Peyer's patch (tissue), 4 donors: ENCODE data around the gene CYP4F11. TPM values are rescaled to one million over a fixed set of nuclear protein-coding genes. Genes with fewer than 3 reads are reported as not detected.

Source experiments
- DNase-seq, 3 donors: peaks; one replicate each; pipeline ENCODE4 v3.0.0-alpha.2; 2017 to 2019
- H3K27ac ChIP-seq, 4 donors: fragments of 200-600 bp; sonication (generic); one replicate each; pipeline ENCODE4 v1.5.1; 2016 to 2019
- H3K27me3 ChIP-seq, 2 donors: fragments of 200-600 bp; sonication (generic); one replicate each; pipeline ENCODE4 v1.5.1; 2019
- H3K36me3 ChIP-seq, 3 donors: fragments of 200-600 bp; sonication (generic); one replicate each; pipeline ENCODE4 v1.5.1; 2016 to 2019
- H3K4me1 ChIP-seq, 4 donors: fragments of 200-600 bp; sonication (generic); one replicate each; pipeline ENCODE4 v1.5.1; 2016 to 2019
- H3K4me3 ChIP-seq, 4 donors: fragments of 200-600 bp; sonication (generic); 1 replicate in 3 of 4; 2 replicates in 1 of 4; pipeline ENCODE4 v1.5.1; 2016 to 2019; ENCODE audit warnings: mild to moderate bottlenecking in 1 of 4
- H3K9me3 ChIP-seq, 4 donors: fragments of 200-600 bp; sonication (generic); one replicate each; pipeline ENCODE4 v1.5.1; 2016 to 2019; ENCODE audit warnings: mild to moderate bottlenecking in 1 of 4
- POLR2A ChIP-seq, 2 donors: fragments of 450-650 bp; IDR thresholded peaks; one replicate each; pipeline ENCODE4 v1.5.1; 2017; ENCODE audit warnings: antibody characterized with exemption in 2 of 2, mild to moderate bottlenecking in 2 of 2, moderate library complexity in 2 of 2
- small RNA-seq, 2 donors: library from RNA; depleted of rRNA; stranded (forward); fragments of <200 nt; gene quantifications; one replicate each; pipeline ENCODE3, GENCODE V24; 2016
- total RNA-seq, 4 donors: library from RNA; depleted of rRNA; stranded (reverse); fragments of >200 nt; gene quantifications; one replicate each; pipeline ENCODE4 v1.1.0, GENCODE V29; 2016
- TF ChIP-seq, protein P1 (sequence below), 6 experiments: fragments of 450-650 bp in 4 of 6; fragments of 200-600 bp in 2 of 6; sonication (generic) in 1 of 6; IDR thresholded peaks; one replicate each; pipeline ENCODE4 v1.5.1; 2017 to 2019; ENCODE audit warnings: antibody characterized with exemption in 6 of 6, mild to moderate bottlenecking in 3 of 6, moderate library complexity in 1 of 6

The CYP4F11 gene
- total RNA-seq, 4 donors from 2014 or later = 42.0 to 65.3 (median 49.5) TPM; not detected in 1

DNA sequence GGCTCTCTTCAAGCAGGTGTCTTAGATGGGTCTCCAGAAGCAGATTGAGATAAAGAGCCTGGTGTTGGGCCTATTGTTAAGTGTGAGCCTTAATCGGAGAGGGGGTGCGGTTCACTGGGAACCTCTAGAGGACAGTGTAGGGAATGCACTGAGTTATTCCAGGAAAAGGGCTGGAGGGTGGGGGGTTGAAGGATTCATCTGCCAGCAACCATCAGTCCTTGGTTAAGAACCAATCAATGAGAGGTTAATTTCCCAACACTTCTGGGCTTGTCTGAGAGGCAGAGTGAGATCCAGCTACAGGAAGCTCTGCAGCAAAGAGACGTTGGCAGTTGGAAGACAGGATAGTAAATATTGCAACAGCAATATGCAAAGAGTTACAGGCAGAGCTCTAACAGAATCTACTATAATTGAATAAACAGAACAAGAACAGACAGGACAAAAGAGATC lies 65.2 kb downstream of the CYP4F11 start:
- no peaks in the 10 kb centered on the region for H3K27me3 ChIP-seq
- no peaks in the 10 kb centered on the region for H3K4me1 ChIP-seq
- H3K36me3 ChIP-seq = no peaks in the 10 kb centered on the region
- no peak overlapping the region for H3K27ac ChIP-seq
- H3K4me3 ChIP-seq = no peak overlapping the region
- DNase-seq = peak in 1 of 3 donors; percentile 70
- no peak for TF ChIP-seq POLR2A (IDR thresholded peaks at IDR 0.05)
- TF ChIP-seq, protein P1, sequence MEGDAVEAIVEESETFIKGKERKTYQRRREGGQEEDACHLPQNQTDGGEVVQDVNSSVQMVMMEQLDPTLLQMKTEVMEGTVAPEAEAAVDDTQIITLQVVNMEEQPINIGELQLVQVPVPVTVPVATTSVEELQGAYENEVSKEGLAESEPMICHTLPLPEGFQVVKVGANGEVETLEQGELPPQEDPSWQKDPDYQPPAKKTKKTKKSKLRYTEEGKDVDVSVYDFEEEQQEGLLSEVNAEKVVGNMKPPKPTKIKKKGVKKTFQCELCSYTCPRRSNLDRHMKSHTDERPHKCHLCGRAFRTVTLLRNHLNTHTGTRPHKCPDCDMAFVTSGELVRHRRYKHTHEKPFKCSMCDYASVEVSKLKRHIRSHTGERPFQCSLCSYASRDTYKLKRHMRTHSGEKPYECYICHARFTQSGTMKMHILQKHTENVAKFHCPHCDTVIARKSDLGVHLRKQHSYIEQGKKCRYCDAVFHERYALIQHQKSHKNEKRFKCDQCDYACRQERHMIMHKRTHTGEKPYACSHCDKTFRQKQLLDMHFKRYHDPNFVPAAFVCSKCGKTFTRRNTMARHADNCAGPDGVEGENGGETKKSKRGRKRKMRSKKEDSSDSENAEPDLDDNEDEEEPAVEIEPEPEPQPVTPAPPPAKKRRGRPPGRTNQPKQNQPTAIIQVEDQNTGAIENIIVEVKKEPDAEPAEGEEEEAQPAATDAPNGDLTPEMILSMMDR (IDR thresholded peaks at IDR 0.05) = peak; percentile 26 to 82 (median 67)
- H3K9me3 ChIP-seq = no peaks in the 10 kb centered on the region

- no peaks in the 10 kb centered on the region for H3K9me3 ChIP-seq
- TF ChIP-seq, protein P1 (IDR thresholded peaks at IDR 0.05) = no peak
- TF ChIP-seq POLR2A (IDR thresholded peaks at IDR 0.05) = no peak
- H3K27me3 ChIP-seq = no peaks in the 10 kb centered on the region
- no peak overlapping the region for H3K4me3 ChIP-seq
- H3K36me3 ChIP-seq = no peaks in the 10 kb centered on the region
- H3K4me1 ChIP-seq = no peaks in the 10 kb centered on the region
- no peak overlapping the region for H3K27ac ChIP-seq
- DNase-seq = no peak
These were observed 67.7 kb downstream of the CYP4F11 start for GRCh38 chr19:15866636-15867035.

- H3K27me3 ChIP-seq = no peaks in the 10 kb centered on the region
- H3K9me3 ChIP-seq = no peaks in the 10 kb centered on the region
- TF ChIP-seq POLR2A (IDR thresholded peaks at IDR 0.05) = no peak
- TF ChIP-seq, protein P1 (IDR thresholded peaks at IDR 0.05) = no peak
- no peak overlapping the region for H3K4me3 ChIP-seq
- H3K36me3 ChIP-seq = no peaks in the 10 kb centered on the region
- DNase-seq = no peak
- H3K4me1 ChIP-seq = no peaks in the 10 kb centered on the region
- H3K27ac ChIP-seq = no peak overlapping the region
These were observed 69.5 kb downstream of the CYP4F11 start for GRCh38 chr19:15864824-15865223.

GRCh38 chr19:15863272-15863671 lies 71.1 kb downstream of the CYP4F11 start:
- Histone ChIP-seq H3K27ac (no peak overlapping the region), H3K4me1 (no peaks in the 10 kb centered on the region), H3K9me3 (no peaks in the 10 kb centered on the region), H3K4me3 (no peak overlapping the region), H3K36me3 (no peaks in the 10 kb centered on the region), H3K27me3 (no peaks in the 10 kb centered on the region)
- TF ChIP-seq POLR2A (IDR thresholded peaks at IDR 0.05) = no peak
- TF ChIP-seq, protein P1 (IDR thresholded peaks at IDR 0.05) = no peak
- no peak for DNase-seq

GRCh38 chr19:15862444-15862843 lies 71.9 kb downstream of the CYP4F11 start:
- Histone ChIP-seq H3K36me3 (no peaks in the 10 kb centered on the region), H3K27me3 (no peaks in the 10 kb centered on the region), H3K4me3 (no peak overlapping the region), H3K4me1 (no peaks in the 10 kb centered on the region), H3K9me3 (no peaks in the 10 kb centered on the region), H3K27ac (no peak overlapping the region)
- DNase-seq = no peak
- TF ChIP-seq, protein P1 (IDR thresholded peaks at IDR 0.05) = no peak
- TF ChIP-seq POLR2A (IDR thresholded peaks at IDR 0.05) = no peak

Small RNA genes within 50 kb of the gene (small RNA-seq; reads per million reads assigned to genes)
- gene CYP4F36P = 0 reads per million in 2 donors

Other genes with a start within 250 kb of the CYP4F11 start
- gene OR10H2, start 206.5 kb downstream of the CYP4F11 start, total RNA-seq = not detected
- gene OR10H3, start 196.5 kb downstream of the CYP4F11 start, total RNA-seq = not detected
- not detected for gene OR10H5, start 146.9 kb downstream of the CYP4F11 start, total RNA-seq
- not detected for gene OR10H1, start 118.9 kb downstream of the CYP4F11 start, total RNA-seq
- 100 to 1,000 TPM in 3 of 4 donors, 10 to 100 TPM in 1; 19.8 to 915 (median 698) TPM for gene CYP4F2, start 36.5 kb downstream of the CYP4F11 start, total RNA-seq
- not detected for gene OR10H4, start 14.5 kb upstream of the CYP4F11 start, total RNA-seq
- 100 to 1,000 TPM; 125 to 423 (median 139) TPM for gene TPM4, start 142.0 kb upstream of the CYP4F11 start, total RNA-seq
- gene RAB8A, start 177.4 kb upstream of the CYP4F11 start, total RNA-seq = 100 to 1,000 TPM in 2 of 4 donors, 10 to 100 TPM in 2; 53.6 to 138 (median 113) TPM
- gene HSH2D, start 209.2 kb upstream of the CYP4F11 start, total RNA-seq = 100 to 1,000 TPM in 1 of 4 donors, 10 to 100 TPM in 3; 28.0 to 111 (median 58.8) TPM
- not detected for gene CIB3, start 239.0 kb upstream of the CYP4F11 start, total RNA-seq